Ammon's horn (tissue), 1 donor: ENCODE measurements around the gene PRDM15.

Experiments
- DNase-seq: peaks from one replicate; pipeline ENCODE4 v3.0.0-alpha.2; 2016; ENCODE audit warnings: low spot score

PRDM15 gene

DNA sequence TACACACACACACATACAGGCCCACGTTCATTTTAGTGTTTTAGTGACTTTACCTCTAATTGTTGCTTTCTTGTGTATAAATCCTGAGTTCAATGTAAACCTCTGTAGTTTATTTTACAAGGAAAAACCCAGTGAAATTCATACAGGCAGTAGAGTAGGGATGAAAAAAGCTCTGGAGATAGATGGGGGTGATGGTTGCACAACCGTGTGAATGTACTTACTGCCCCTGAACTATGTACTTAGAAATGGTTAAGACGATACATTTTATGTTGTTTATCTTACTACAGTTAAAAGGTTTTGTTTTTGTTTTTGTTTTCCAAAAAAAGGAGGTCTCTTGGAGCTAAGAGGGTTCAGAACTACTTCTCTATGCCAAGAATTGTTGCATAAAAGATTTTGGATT, 29.7 kb upstream of the PRDM15 start:
- DNase-seq: no peak

DNA sequence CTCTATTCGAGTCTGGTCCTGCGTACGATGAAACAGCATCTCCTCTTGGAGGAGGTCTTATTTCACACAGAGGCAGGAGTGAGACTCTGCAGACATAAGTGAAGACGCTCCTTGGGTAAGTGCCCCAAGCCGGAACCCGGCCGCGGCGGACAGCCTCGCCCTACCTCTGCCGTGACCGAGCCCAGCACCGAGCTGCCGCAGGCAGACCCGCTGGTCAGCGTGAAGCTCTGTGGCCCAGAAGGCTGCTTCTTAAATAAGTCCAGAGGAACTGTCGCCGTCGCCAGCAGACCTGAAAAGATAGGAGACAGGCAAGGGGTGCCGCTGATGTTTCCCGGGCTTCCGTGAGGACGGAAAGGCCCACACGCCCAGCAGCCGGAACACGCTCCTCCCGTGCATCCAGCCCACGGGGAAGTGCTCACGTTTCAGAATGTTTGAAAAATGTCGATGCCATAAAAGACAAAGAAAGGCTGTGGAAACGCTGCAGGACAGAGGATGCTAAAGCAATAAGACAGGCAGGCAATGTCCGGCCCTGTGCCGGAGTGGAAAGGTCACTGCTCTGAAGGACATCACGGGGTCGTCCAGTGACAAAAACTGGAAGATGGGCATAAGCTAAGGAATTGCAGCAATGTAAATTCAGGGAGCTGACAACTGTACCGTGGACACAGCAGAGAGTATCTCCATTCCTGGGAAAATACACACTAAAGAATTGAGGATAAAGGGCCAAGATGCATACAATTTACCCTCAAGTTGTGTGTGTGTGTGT, 28.5 kb upstream of the PRDM15 start:
- no peak for DNase-seq

- DNase-seq: no peak
Measured at GRCh38 chr21:41906770-41907169, 27.6 kb upstream of the PRDM15 start.

GRCh38 chr21:41903559-41904351, 24.6 kb upstream of the PRDM15 start:
- DNase-seq: no peak

DNA sequence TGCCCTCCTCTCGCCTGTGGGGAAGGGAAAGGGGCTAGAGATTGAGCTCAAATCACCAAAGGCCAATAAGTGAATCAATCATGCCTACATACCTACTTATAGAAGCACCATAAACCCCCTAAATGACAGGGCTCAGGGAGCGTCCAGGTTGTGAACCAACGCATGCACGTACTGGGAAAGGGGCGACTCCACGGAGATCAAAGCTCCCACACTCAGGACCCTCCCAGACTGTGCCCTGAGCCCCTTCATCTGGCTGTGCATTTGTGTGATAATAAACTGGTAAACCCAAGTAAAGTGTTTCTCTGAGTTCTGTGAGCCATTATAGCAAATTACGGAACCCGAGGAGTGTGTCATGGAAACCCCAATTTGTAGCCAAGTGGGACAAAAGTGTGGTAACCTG, 23.8 kb upstream of the PRDM15 start:
- DNase-seq: no peak

DNA sequence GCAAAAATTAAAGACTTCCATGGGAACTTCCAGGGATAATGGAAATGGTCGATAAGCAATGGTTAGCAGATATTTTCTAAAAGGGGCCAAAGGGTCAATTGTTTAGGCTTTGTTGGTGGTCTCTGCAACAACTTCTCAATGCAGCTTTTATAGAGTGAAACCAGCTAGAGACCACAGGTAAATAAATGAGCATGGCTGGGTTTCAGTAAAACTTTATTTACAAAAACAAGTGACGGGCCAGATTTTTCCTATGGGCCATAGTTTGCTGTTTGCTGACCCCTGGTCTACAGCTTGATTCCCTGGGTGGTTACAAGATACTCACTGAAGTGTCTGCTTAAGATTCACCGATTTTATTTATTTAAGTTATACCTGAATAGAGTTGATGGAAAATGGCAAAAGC, 22.6 kb upstream of the PRDM15 start:
- DNase-seq: no peak

- DNase-seq: no peak
Measured at GRCh38 chr21:41901099-41901498, 22.0 kb upstream of the PRDM15 start.

- DNase-seq: no peak
Measured at GRCh38 chr21:41900401-41900800, 21.3 kb upstream of the PRDM15 start.

DNA sequence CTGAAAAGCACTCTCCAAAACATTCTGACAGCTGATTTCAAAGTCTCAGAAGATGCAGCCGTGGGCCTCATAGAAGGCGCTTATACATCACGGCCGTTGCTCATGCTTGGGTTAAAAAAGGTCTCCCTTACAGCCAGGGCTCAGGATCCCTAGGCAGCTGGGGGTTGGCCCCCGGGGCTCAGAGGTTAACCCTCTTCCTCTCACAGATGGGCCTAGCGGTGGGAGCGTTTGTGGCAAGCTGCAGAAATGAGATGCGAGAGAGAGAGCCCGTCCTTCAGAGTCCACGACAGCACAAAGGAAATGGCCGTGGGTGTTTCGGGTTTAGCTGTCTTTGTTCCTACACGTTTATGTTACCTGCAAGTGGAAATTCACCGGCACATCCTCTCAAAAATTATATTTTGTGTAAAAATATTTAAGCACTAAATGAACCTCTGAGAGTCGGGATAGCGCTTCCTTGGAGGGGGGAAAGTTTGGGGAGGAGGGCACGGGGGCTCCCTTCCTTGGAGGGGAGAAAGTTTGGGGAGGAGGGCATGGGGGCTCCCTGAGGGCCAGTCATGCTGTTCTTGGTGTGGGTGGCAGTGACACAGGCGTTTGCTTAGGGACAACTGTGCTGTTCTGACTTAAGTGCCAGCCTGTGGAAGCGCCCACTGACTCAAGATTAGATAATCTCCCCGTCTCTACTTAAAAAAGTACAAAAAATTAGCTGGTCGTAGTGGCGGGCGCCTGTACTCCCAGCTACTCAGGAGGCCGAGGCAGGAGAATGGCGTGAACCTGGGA, 20.5 kb upstream of the PRDM15 start:
- no peak for DNase-seq

- no peak for DNase-seq
Measured at GRCh38 chr21:41898998-41899397, 19.9 kb upstream of the PRDM15 start.

GRCh38 chr21:41897700-41898099, 18.6 kb upstream of the PRDM15 start:
- DNase-seq: no peak

GRCh38 chr21:41897047-41897669, 18.0 kb upstream of the PRDM15 start:
- DNase-seq: no peak

DNA sequence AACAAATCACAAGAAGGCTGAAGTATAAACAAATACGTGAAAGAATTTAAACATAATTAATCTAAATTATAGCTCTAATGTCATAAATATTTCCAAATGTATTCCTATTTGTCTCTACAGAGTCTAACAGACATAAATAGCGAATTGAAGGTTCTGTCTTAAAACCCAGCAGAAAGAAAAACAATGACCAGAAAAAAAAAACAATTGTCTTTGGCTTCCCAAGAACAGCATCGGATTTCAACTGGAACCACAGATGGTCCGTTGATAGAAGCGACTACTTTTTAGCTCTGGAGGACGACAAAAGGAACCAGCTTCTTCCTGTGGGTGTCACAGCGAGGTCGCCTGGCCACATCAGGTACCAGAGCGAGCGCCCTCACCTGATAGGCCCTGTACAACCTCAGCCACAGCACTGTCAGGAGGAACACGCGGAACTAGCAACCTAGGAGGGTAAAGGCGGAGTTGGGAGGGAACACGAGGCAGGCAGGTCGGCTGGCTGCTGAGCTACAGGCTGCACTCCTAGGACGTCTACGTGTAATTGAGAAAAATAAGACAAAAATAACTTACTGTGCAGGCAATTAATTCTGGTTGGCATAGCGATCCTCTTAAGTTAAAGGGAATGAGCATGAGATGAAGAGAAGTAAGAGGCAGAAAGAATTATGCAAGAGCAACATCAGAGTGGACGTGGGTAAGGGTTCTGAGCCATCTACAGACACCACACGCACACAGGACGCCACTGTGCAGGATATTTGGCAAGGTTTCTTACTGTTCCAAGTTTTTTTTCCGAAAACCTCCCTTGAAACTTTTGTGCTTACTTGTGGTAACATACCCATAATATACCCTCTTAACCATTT, 16.7 kb upstream of the PRDM15 start:
- DNase-seq: no peak

- DNase-seq: no peak
Measured at GRCh38 chr21:41894922-41895557, 15.9 kb upstream of the PRDM15 start.

- no peak for DNase-seq
Measured at GRCh38 chr21:41894511-41894910, 15.4 kb upstream of the PRDM15 start.

DNA sequence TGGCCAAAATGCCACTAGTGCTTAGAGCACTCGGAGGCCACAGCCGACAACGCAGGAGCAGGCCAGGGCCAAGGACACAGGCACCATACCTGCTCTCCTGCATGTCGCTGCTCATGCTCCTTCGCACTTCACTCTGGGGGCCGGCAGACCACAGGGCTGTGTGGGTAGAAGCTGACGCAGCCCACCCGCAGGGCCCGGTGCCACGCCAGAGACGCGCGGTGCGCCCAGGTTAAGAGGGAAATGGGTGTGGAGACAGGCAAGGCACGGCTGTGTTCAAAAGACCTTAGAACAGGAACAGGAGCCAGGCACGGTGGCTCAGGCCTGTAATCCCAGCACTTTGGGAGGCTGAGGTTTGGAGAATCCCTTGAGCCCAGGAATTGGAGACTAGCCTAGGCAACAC, 13.6 kb upstream of the PRDM15 start:
- no peak for DNase-seq

GRCh38 chr21:41891132-41891531, 12.0 kb upstream of the PRDM15 start:
- DNase-seq: no peak

DNA sequence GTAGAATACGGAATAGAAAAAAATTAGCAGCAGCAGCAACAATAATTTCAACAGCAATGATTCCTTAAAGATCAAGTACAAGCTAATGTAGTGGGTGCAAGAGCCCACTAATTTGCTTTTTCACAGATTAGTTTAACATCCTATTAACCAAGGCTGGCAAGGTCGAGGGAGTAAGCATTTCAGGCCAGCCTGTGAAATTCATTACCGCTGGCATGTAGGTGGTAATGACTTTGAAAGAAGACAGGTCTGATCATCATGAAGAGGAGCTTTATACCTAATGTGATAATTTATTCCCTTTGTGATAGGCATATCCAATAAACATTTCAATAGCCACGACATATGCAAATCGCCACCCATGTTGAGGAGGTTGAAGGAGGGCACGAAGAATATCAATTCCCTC, 11.2 kb upstream of the PRDM15 start:
- no peak for DNase-seq

DNA sequence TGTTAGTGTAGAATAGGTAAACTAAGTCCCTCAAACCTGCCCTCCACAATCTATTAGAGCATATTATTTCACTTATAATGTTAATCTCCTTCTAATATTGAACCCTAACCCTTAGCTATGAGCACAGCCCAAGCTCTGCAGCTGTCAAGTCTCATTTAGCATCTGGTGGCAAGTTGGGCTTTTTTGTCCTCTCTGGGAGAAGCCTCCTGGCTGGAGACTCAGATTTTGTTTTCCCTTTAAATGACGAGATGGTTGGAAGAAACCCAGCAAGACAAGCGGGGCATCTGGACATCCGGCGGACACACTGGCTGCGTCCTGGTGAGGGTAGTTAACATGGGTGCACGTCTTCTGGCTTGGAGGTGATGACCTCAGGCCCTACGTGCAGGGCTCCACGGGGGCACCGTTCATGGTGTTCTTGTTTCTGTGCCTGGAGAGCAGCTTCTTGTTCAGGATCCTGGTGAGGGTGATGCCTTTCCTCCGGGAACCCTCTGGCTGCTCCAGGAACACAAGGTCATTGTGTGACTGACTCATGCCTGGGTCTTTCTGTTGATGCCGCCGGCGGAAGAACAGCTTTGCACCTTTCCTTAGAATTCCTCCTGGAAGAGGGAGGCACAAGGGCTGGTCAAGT, 9.7 kb upstream of the PRDM15 start:
- no peak for DNase-seq

DNA sequence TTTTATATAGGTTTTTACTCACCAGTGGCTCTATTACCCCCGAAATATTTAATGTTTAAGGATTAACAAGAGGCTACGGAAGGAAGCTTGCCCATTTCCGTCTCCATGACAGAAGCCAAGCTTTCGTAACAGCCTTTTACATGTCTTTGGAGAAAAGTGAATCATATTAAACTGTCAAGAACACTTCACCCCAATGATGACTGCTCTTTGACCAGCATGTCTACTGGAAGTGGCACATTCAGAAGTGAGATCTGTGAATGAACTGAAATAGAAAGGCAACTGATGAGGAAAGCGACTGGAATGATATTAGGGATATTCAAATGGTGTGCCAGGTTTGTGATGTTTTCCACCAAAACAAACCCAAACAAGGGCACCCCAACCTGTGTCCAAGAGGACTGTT, 8.5 kb upstream of the PRDM15 start:
- DNase-seq: no peak
